SKM-1 (cell line): Measurements from ENCODE around the gene GPC3.

ENCODE experiments used
- DNase-seq: peaks from one replicate; lab custom pipeline; 2025; ENCODE audit not compliant: unreplicated experiment; lab: John Stamatoyannopoulos, UW

Gene GPC3

GRCh38 chrX:133971586-133971985 is 13.8 kb downstream of the GPC3 start:
- no peak for DNase-seq

DNA sequence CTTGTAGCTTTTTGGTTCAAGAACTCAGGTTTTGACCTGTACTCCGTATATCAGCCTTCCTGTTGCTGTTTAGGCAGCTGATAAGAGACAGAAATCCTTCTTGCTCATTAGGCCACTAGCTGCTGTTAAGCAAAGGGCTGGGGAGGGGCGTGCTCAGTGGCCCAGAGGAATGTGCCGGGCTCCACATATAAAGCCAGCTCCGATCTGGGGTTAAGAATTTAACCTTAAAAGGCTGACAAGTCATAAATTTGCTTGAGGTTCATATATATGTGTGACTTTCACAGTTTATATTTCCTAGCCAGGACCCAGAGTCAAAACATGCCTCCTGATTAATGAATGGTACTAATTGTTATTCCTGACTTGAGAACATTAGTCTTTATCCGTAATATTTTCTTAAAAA is 15.3 kb downstream of the GPC3 start:
- no peak for DNase-seq

DNA sequence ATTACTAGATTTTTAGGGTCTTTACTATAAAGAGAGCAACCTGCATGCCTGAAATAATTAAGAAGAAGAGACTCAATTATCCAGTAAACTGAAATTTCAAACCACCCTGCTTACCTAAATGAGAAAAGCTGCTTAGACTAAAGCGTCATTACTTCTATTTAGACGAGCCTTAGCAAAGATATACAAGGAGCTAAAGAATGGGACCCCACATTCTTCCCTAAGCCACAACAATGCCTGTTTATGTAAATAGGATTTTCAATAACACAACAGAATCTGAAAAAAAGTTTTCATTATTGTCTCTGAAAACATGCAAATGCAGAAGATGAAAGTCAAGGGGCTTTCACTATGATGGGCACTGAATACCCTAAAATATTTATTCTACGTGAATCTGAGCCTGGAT is 16.2 kb downstream of the GPC3 start:
- no peak for DNase-seq

- DNase-seq = no peak
Observed at GRCh38 chrX:133968109-133968508, 17.3 kb downstream of the GPC3 start.

- no peak for DNase-seq
Observed at GRCh38 chrX:133966199-133966598, 19.2 kb downstream of the GPC3 start.

DNA sequence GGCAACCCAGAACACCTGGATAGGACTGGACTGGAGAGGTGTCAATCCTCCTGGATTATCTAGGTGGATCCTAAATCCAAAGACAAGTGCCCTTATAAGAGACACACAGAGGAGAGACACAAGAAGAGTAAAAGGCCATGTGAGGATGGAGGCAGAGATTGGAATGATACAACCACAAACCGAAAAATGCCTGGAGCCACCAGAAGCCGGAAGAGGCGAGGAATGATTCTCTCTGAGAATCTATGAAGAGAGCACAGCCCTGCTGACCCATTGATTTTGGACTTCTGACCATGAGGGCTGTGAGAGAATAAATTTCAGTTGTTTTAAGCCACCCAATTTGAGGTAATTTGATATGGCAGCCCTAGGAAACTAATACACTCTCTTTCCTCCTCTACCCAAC is 20.1 kb downstream of the GPC3 start:
- DNase-seq = no peak

DNA sequence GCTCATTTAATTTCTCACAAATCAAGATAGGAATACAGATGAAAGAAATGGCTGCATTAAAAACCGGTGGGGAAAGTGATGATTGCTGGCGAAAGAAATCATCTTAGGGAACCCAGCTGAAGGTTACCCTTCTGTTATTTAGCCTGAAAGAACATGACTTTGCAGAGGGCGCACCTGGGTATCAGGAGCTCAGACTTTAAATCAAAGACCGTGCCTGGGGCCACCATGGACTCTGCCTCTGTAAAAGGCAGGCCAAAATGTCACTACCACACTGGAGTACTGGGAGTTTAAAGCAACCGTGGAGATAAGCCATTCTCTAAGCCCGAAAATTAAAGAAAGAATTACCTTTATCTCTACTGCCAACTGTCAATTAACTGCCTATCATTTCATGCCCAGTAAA is 24.3 kb downstream of the GPC3 start:
- no peak for DNase-seq

- DNase-seq = no peak
Observed at GRCh38 chrX:133959972-133960371, 25.4 kb downstream of the GPC3 start.

- no peak for DNase-seq
Observed at GRCh38 chrX:133958997-133959688, 26.3 kb downstream of the GPC3 start.

DNA sequence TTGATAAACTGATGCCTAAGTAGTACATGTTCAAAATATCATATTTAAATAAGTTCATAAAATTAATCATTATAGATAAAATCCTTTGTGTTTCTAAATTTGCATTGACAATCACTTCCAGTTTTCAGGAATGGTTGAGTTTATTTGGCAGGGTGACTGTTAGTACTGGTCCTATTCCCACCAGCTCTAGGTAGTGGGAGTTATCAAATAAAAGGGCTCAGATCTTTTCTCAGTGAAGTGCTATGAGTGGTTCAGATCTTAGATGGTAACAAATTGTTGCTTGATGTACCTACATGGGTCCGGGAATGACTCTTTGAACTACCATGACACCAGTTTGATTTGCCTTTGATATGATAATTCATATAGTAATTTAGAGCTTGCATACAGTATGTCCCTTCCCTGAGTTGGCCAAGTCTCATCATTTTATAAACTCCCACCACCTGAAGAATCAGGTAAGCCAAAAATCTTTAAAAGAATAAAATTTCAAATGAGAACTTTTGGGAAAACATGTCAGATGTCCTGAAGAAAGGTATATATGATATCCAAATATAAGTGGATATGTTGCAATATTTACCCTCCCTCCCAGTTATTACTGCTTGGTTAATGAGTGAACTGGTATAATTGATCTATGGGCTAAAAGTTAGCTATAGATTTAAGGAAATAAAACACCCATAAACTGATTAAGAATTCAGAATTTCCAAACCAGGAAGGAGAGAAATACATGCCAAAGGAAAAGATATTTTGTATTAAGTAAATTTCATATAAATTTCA is 28.6 kb downstream of the GPC3 start:
- no peak for DNase-seq

DNA sequence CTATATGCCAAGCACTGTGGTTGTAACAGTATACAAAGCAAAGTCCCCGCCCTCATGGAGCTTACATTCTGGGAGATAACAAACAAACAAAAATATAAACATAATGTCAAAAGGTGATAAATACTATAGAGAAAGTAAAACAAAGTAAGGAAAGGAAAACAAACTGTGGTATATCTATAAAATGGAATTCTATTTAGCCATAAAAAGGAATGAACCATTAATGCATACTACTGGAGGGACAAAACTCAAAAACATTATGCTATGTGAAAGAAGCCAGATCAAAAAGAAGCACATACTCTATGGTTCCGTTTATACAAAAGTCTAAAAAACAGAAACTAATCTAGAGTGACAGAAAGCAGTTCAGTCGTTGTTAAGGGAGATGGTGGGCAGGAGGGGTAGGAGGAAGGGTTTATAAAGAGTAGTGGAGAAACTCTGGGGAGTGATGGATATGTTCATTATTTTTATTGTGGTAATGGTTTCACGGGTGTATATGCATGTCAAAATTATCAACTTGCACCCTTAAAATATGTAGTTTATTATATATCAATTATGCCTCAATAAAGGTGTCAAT is 31.5 kb downstream of the GPC3 start:
- DNase-seq = no peak

- DNase-seq = no peak
Observed at GRCh38 chrX:133953078-133953477, 32.3 kb downstream of the GPC3 start.

DNA sequence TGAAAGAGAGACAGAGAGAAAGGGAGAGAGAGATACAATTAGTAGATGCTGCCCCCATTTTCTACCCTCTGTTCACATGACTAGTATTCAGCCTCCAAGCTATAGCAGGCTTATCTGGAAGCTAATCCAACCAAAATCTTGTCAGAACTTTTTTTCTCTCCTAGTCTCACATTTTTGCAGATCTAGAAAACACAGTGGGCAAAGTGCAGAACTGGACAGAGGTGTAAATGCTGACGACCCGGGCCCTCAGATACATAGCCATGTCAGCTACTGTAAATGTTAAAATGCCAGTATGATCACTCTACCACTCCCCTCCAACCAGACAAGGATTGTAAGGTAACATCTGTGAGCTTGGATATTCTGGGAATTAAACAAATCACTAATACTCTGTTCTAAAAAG is 34.3 kb downstream of the GPC3 start:
- DNase-seq = no peak

DNA sequence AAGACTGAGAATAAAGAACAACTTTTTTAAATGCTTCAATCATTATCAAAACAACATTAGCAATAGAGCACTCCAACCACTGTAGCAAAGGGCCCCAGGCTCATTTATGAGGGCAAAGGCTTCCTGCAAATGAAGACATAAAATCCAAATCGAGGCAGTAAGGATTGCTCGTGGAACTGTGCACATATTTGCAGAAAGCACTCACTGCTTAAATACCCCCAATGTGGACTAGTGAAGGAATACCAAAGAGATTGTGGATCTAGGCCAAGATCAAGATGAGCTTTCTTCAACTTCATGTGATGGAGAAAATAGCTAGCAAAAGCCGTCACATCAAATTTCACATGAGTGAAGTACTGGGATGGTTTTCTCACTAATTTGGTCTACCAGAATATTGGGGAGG is 35.2 kb downstream of the GPC3 start:
- no peak for DNase-seq

DNA sequence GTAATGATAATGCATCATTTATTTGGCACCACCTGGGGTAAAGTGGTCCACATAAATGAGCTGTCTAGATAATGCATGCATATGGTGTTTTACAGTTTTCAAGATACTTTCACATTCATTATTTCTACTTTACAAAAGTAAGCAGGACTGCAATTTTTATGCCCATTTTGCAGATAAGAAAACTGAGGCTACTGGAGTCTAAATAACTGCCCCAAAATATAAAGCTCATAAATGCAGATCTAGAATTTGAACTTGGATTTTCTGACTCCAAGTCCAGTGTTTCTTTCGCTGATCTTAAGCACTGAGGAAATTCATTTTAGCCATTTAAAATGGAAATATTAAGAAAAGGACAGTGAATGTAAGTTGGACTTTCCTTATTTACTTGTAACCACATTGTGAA is 36.5 kb downstream of the GPC3 start:
- DNase-seq = no peak

- DNase-seq = no peak
Observed at GRCh38 chrX:133947996-133948395, 37.4 kb downstream of the GPC3 start.

DNA sequence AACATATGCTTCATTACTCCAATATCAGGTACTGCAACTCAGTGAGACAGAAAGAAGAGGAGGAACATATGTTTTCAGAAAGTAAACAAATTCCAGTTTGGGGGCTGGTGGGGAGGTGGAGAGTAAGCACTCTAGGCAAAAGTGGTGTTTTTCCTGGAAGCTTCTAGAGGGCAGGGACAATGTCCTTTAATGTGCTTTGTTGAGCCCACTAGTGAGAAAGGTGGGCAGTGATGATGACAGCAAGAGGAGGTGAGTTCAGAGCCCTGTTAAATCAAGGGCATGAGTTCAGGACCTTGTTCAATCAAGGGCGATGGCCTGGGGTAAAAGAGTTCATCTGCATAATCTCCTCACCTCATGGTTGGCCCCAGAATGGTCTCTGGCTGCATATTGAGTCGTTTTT is 38.4 kb downstream of the GPC3 start:
- DNase-seq = no peak

- no peak for DNase-seq
Observed at GRCh38 chrX:133943507-133943906, 41.9 kb downstream of the GPC3 start.

- DNase-seq = no peak
Observed at GRCh38 chrX:133939655-133940302, 45.6 kb downstream of the GPC3 start.

- DNase-seq = no peak
Observed at GRCh38 chrX:133938530-133938929, 46.9 kb downstream of the GPC3 start.

DNA sequence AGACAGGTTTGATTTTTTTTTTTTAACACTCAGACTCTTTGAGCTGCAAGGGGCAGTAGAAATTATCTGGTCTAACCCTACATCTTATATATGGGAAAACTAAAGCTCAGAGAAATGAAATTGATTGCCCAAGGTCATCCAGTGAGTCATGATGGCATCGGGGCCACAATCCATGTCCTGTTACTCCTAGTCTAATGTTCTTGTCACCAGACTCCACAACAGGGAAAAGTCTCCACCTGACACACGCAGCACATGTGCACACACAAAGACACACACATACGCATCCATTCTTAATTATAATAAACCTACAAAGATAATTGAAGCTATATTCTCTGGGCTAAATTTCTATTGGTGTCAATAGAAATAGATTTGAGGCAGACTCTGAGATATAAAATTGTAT is 48.4 kb downstream of the GPC3 start:
- DNase-seq = no peak

- DNase-seq = no peak
Observed at GRCh38 chrX:133935076-133935475, 50.3 kb downstream of the GPC3 start.
